T-helper 2 cell treated with Interferon-gamma antibody and Interleukin-4, amounts not matched to agents 100 ng/mL and 5 ng/mL, for 36 hours (primary cell): ENCODE results near the gene CYB5R2. TPM values are rescaled to one million over a fixed set of nuclear protein-coding genes. Genes with fewer than 3 reads are reported as not detected.

Experiments used
- intact Hi-C: fragments of 100-400 bp; cut with micrococcal nuclease; formaldehyde crosslinking; loops from one replicate; pipeline ENCODE4 v1.15.1; 2023
- total RNA-seq: library from RNA; stranded (reverse); gene quantifications from 2 replicates; pipeline ENCODE4 v1.2.3, GENCODE V29; 2022

The CYB5R2 gene
- total RNA-seq, 1 donor from 2014 or later = 1.7 TPM

GRCh38 chr11:7642747-7643146, 30.6 kb downstream of the CYB5R2 start:
- intact Hi-C loops = no loop called here

- intact Hi-C loops = no loop called here
Measured at GRCh38 chr11:7640816-7641215, 32.5 kb downstream of the CYB5R2 start.

GRCh38 chr11:7639643-7640025, 33.7 kb downstream of the CYB5R2 start:
- intact Hi-C loops = no loop called here

- intact Hi-C loops = no loop called here
Measured at GRCh38 chr11:7638710-7639642, 34.3 kb downstream of the CYB5R2 start.

- intact Hi-C loops = no loop called here
Measured at GRCh38 chr11:7637447-7638157, 35.7 kb downstream of the CYB5R2 start.

- intact Hi-C loops = no loop called here
Measured at GRCh38 chr11:7636350-7636749, 37.0 kb downstream of the CYB5R2 start.

GRCh38 chr11:7635708-7636107, 37.6 kb downstream of the CYB5R2 start:
- intact Hi-C loops = no loop called here

- intact Hi-C loops = no loop called here
Measured at GRCh38 chr11:7635137-7635536, 38.2 kb downstream of the CYB5R2 start.

- intact Hi-C loops = no loop called here
Measured at GRCh38 chr11:7632211-7632610, 41.1 kb downstream of the CYB5R2 start.

GRCh38 chr11:7630002-7630401, 43.3 kb downstream of the CYB5R2 start:
- intact Hi-C loops = no loop called here

GRCh38 chr11:7628660-7629059, 44.6 kb downstream of the CYB5R2 start:
- intact Hi-C loops = no loop called here

GRCh38 chr11:7622721-7623120, 50.6 kb downstream of the CYB5R2 start:
- intact Hi-C loops = no loop called here

GRCh38 chr11:7621554-7621953, 51.7 kb downstream of the CYB5R2 start:
- intact Hi-C loops = no loop called here

GRCh38 chr11:7621090-7621489, 52.2 kb downstream of the CYB5R2 start:
- intact Hi-C loops = no loop called here

GRCh38 chr11:7619322-7619721, 54.0 kb downstream of the CYB5R2 start:
- intact Hi-C loops = no loop called here

- intact Hi-C loops = no loop called here
Measured at GRCh38 chr11:7617032-7617431, 56.3 kb downstream of the CYB5R2 start.

Other genes with a start within 250 kb of the CYB5R2 start
- gene OLFML1, start 188.0 kb downstream of the CYB5R2 start, total RNA-seq = not detected in 2 replicates
- 9.0 and 10.0 TPM in 2 replicates for gene PPFIBP2, start 159.5 kb downstream of the CYB5R2 start, total RNA-seq
- gene OVCH2, start 33.0 kb upstream of the CYB5R2 start, total RNA-seq = not detected in 2 replicates
- not detected in 2 replicates for gene OR5P2, start 123.4 kb upstream of the CYB5R2 start, total RNA-seq
- gene OR5P3, start 157.3 kb upstream of the CYB5R2 start, total RNA-seq = not detected in 2 replicates